ENCODE measurements around the gene BICD2.

DNA sequence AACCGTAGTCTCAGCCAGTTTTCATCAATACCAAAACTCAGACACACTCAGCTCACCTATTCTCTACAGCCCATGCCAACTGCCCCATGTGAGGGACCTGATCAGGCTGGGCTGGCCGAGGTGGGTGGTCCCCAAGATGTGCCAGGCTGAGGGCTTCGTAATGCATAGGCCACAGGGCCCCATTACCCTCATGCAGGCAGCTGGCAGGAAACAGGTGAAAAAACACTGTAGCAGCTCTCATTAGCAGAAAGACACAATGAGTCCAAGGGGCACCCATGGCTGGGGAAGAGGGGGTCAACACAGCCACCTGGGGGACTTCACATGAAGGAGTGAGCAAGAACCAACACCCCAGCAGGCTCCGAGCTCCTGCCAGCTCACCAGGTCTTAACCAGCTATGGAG is 102.9 kb downstream of the BICD2 start:
- TF ChIP-seq TCF4 (CRISPR knock-in tag; IDR thresholded peaks at IDR 0.05; ENCODE audit: borderline replicate concordance), result no peak
- TF ChIP-seq BACH2 (CRISPR knock-in tag; IDR thresholded peaks at IDR 0.05; ENCODE audit: borderline replicate concordance), result no peak
- TF ChIP-seq, protein P1, sequence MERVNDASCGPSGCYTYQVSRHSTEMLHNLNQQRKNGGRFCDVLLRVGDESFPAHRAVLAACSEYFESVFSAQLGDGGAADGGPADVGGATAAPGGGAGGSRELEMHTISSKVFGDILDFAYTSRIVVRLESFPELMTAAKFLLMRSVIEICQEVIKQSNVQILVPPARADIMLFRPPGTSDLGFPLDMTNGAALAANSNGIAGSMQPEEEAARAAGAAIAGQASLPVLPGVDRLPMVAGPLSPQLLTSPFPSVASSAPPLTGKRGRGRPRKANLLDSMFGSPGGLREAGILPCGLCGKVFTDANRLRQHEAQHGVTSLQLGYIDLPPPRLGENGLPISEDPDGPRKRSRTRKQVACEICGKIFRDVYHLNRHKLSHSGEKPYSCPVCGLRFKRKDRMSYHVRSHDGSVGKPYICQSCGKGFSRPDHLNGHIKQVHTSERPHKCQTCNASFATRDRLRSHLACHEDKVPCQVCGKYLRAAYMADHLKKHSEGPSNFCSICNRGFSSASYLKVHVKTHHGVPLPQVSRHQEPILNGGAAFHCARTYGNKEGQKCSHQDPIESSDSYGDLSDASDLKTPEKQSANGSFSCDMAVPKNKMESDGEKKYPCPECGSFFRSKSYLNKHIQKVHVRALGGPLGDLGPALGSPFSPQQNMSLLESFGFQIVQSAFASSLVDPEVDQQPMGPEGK (CRISPR knock-in tag; IDR thresholded peaks at IDR 0.05; ENCODE audit: borderline replicate concordance), result no peak
- no peak for TF ChIP-seq SNAI2 (CRISPR knock-in tag; IDR thresholded peaks at IDR 0.05)
- no peak for TF ChIP-seq ZFP30 (CRISPR knock-in tag; IDR thresholded peaks at IDR 0.05)
- TF ChIP-seq ZNF8 (CRISPR knock-in tag; IDR thresholded peaks at IDR 0.05), result no peak
- no peak for TF ChIP-seq PPARA (CRISPR knock-in tag; IDR thresholded peaks at IDR 0.05; ENCODE audit: borderline replicate concordance)
- TF ChIP-seq, protein P2, sequence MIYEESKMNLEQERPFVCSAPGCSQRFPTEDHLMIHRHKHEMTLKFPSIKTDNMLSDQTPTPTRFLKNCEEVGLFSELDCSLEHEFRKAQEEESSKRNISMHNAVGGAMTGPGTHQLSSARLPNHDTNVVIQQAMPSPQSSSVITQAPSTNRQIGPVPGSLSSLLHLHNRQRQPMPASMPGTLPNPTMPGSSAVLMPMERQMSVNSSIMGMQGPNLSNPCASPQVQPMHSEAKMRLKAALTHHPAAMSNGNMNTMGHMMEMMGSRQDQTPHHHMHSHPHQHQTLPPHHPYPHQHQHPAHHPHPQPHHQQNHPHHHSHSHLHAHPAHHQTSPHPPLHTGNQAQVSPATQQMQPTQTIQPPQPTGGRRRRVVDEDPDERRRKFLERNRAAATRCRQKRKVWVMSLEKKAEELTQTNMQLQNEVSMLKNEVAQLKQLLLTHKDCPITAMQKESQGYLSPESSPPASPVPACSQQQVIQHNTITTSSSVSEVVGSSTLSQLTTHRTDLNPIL (CRISPR knock-in tag; IDR thresholded peaks at IDR 0.05; ENCODE audit: low read depth), result no peak
- no peak for TF ChIP-seq ZC3H10 (CRISPR knock-in tag; IDR thresholded peaks at IDR 0.05)

All from SK-N-SH treated with all-trans-retinoic acid at 6 μM for 48 hours (cell line).